GM19468 (cell line): ENCODE results near the gene NCK1.
"Not testable (repeated sequence)": the region's sequence is repeated elsewhere in the genome, so short reads cannot be mapped to it uniquely, and the experiment has no call there.

Source experiments
- ATAC-seq: cut with Tn5 transposase; IDR thresholded peaks from one replicate; pipeline ENCODE4 v1.9.1; 2021; ENCODE audit warnings: mild to moderate bottlenecking, moderate library complexity, moderate number of reproducible peaks; ENCODE audit not compliant: unreplicated experiment; ENCODE audit errors: extremely low read depth

Gene NCK1

GRCh38 chr3:136860541-136860940 is 1.5 kb upstream of the NCK1 start:
- ATAC-seq: no peak

DNA sequence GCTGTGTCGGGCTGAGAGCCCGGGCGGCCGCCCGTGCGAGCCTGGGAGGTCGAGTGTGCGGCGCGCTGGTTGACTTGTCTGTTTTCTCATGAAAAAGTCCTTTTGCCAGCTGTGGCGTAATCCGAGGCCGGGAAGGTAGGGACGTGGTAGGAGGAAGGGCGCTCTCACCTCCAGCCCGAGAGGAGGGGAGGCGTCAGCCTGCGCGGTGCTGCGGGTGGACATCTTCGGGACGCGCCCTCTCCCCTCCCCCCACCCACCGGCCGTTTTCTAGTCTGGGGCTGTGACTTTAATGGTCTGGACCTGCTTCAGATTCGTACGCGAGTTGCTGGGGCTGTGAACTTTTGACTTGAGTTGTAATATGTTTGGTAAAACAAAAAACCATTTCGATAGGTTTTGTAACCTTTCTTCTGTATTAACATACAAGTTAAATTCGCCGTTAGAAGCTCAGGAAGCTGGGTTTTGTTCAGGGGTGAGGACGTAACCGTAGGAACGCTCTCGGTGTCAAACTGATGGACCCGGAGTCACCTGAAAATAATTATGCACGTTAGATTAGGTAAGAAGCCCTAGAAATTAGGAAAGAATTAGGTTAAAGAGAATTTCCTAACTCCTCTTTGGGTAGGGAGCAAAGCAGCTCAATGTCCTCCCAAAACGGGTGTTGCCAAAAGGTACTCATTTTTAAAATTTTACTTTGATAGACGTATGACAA is 762 bp downstream of the NCK1 start:
- no peak for ATAC-seq

- ATAC-seq: no peak
These were observed 7.3 kb downstream of the NCK1 start for GRCh38 chr3:136869282-136869681.

DNA sequence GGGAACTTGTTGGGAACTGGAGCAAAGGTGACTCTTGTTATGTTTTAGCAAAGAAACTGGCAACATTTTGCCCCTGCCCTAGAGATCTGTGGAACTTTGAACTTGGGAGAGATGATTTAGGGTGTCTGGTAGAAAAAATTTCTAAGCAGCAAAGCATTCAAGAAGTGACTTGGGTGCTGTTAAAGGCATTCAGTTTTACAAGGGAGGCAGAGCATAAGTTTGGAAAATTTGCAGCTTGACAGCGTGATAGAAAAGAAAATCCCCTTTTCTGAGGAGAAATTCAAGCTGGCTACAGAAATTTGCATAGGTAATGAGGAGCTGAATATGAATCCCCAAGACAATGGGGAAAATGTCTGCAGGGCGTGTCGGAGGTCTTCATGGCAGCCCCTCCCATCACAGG is 10.2 kb downstream of the NCK1 start:
- not testable (repeated sequence) for ATAC-seq

GRCh38 chr3:136879510-136879909 is 17.5 kb downstream of the NCK1 start:
- not testable (repeated sequence) for ATAC-seq

- ATAC-seq: no peak
These were observed 20.6 kb downstream of the NCK1 start for GRCh38 chr3:136882571-136882970.

DNA sequence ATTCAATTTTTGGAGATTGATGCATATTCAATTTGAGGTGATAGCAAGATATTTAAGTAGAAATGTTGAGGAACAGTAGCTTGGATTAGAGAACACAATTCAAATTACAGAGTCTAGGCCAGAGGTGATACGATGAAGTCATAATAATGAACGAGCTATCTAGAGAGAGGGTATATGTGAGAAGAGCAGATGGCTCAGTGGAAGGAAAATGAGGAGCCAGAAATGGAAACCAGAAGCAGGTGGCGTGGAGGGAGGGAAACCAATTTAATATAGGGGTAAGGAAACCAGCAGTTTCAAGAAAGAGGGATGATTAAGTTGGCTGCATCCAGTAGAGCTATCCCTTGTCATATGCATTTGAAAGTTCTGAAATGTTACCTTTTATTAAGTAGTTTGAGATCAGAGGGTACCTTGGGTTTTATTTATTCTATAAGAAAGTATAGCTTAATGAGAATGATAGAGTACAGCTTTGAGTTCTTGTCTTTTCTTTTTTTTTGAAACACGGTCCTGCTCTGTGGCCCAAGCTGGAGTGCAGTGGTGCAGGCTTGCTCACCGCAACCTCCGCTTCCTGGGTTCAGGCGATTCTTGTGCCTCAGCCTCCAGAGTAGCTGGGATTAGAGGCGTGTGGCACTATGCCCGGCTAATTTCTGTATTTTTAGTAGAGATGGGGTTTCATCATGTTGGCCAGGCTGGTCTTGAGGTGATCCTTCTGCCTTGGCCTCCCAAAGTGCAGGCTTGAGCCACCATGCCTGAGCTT is 22.1 kb downstream of the NCK1 start:
- ATAC-seq: no peak

- ATAC-seq: no peak
These were observed 23.6 kb downstream of the NCK1 start for GRCh38 chr3:136885357-136886213.

DNA sequence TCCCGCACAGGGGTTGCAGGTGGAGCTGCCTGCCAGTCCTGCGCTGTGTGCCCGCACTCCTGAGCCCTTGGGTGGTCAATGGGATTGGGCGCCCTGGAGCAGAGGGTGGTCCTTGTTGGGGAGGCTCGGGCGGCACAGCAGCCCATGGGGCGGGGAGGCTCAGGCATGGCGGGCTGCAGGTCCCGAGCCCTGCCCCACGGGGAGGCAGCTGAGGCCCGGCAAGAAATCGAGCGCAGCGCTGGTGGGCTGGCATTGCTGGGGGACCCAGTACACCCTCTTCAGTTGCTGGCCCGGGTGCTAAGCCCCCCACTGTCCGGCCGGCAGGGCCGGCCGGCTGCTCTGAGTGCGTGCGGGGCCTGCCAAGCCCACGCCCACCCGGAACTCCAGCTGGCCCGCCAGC is 27.9 kb downstream of the NCK1 start:
- ATAC-seq: no peak

- no peak for ATAC-seq
These were observed 30.2 kb downstream of the NCK1 start for GRCh38 chr3:136891934-136892855.

GRCh38 chr3:136893848-136894443 is 31.9 kb downstream of the NCK1 start:
- ATAC-seq: no peak

DNA sequence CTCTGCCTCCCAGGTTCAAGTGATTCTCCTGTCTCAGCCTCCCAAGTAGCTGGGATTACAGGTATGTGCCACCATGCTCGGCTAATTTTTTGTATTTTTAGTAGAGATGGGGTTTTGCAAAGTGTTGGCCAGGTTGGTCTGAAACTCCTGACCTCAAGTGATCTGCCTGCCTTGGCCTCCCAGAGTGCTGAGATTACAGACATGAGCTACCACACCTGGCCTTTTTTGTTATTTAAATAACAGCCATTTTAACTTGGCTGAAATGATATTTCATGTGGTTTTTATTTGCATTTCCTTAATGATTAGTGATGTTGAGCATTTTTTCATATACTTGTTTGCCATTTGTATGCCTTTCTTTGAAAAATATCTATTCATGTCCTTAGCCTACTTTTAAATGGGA is 35.2 kb downstream of the NCK1 start:
- ATAC-seq: not testable (repeated sequence)

GRCh38 chr3:136898549-136898948 is 36.5 kb downstream of the NCK1 start:
- ATAC-seq: no peak

GRCh38 chr3:136898954-136899353 is 36.9 kb downstream of the NCK1 start:
- no peak for ATAC-seq

GRCh38 chr3:136899622-136900158 is 37.7 kb downstream of the NCK1 start:
- ATAC-seq: no peak

- ATAC-seq: not testable (repeated sequence)
These were observed 38.7 kb downstream of the NCK1 start for GRCh38 chr3:136900694-136901093.

GRCh38 chr3:136901391-136901790 is 39.4 kb downstream of the NCK1 start:
- no peak for ATAC-seq

- ATAC-seq: not testable (repeated sequence)
These were observed 40.5 kb downstream of the NCK1 start for GRCh38 chr3:136902530-136902929.

DNA sequence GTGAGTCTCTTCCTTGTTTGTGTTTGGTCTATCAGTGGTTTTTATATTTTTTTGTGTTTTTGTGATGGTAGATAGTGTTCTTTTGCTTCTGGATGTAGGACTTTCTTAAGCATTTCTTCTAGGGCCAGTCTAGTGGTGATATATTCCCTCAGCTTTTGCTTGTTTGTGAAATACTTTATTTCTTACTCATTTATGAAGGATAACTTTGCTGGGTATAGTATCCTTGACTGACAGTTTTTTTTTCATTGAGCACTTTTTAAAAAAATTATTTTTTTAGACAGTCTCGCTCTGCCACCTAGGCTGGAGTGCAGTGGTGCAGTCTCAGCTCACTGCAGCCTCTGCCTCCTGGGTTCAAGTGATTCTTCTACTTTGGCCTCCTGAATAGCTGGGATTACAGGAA is 41.9 kb downstream of the NCK1 start:
- no peak for ATAC-seq
